ENCODE results near the gene DYNC1I1. TPM values are rescaled to one million over a fixed set of nuclear protein-coding genes. Genes with fewer than 3 reads are reported as not detected.

DYNC1I1 gene
- total and polyA plus RNA-seq, 2 of the 4 experiments (the other 2 are of a cell fraction): under 0.01 to 0.15 TPM

DNA sequence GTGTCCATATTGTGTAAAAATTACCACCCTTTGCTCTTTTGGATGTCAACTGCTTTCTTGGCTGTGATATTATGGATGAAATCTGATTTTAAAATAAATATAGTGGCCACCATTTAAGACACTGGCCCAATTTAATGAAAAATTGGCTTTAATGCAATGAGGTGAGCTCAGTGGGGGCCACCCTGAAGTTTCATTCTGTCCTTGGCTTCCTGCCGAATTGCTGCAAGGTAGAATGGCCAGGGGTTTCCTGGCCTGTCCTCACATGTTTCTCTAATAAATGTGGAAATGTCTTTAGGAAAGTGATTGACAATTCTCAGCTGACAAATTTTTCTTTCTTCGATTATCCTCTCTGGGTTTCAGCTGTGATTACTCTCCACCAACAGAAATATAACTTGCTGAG lies 36.0 kb downstream of the DYNC1I1 start:
- Histone ChIP-seq H3K14ac (replicated peaks; ENCODE audit: low read depth, low read length) (no peak overlapping the region), H2BK20ac (ENCODE audit: low read depth, low read length) (no peak overlapping the region), H3K4me2 (ENCODE audit: low read depth, low read length) (no peak overlapping the region), H3K27me3 (ENCODE audit: control insufficient read depth, insufficient read depth, low read length) (no peaks in the 10 kb centered on the region), H3K56ac (ENCODE audit: extremely low read depth, insufficient read depth, low read length) (no peak overlapping the region), H3K79me1 (ENCODE audit: low read depth in 1 of 2, low read length in 2 of 2) (no peaks in the 10 kb centered on the region), H2AFZ (replicated peaks; ENCODE audit: low read length, poor library complexity) (no peak overlapping the region), H3K36me3 (ENCODE audit: control insufficient read depth, insufficient read depth, low read length) (no peaks in the 10 kb centered on the region), H3K4ac (ENCODE audit: low read depth, low read length) (no peak overlapping the region), H3K23ac (ENCODE audit: low read depth, low read length) (no peak overlapping the region), H3K9ac (ENCODE audit: low read depth, low read length) (no peak overlapping the region), H4K5ac (ENCODE audit: low read depth, low read length) (no peak overlapping the region), H4K20me1 (ENCODE audit: insufficient read depth, low read length) (no peaks in the 10 kb centered on the region), H4K91ac (ENCODE audit: insufficient read depth, low read depth, low read length) (no peak overlapping the region), H2AK9ac (replicated peaks; ENCODE audit: low read depth, low read length, poor library complexity) (no peak overlapping the region), H2BK120ac (ENCODE audit: low read depth, low read length) (no peak overlapping the region), H3K27ac (ENCODE audit: insufficient read depth, low read length) (no peak overlapping the region), H3K4me3 (ENCODE audit: insufficient read depth, low read depth, low read length) (no peak overlapping the region), H3K18ac (ENCODE audit: low read depth, low read length) (no peak overlapping the region), H3K9me3 (ENCODE audit: control insufficient read depth, insufficient read depth, low read length) (no peaks in the 10 kb centered on the region), H2BK15ac (ENCODE audit: low read depth, low read length) (no peak overlapping the region), H4K8ac (ENCODE audit: low read depth in 2 of 2, low read length in 2 of 2) (no peak overlapping the region), H2AK5ac (ENCODE audit: low read depth, low read length) (no peak overlapping the region), H3K9me1 (ENCODE audit: insufficient read depth, low read length) (no peaks in the 10 kb centered on the region), H3K4me1 (ENCODE audit: control insufficient read depth, insufficient read depth, low read length) (no peaks in the 10 kb centered on the region), H2BK5ac (ENCODE audit: low read depth, low read length, poor library complexity, severe bottlenecking) (no peak overlapping the region)
- CTCF ChIA-PET: no interaction called here
- dilution Hi-C loops (cut with HindIII; ENCODE audit: low sequenced_read_pairs, unreplicated experiment): no loop called here
- POLR2A ChIA-PET (ENCODE audit: unreplicated experiment): no interaction called here
- DNase-seq (no peak), ATAC-seq (ENCODE audit: low read depth) (no peak)
- WGBS, 2 experiments (ENCODE audit: extremely low coverage in 2 of 2, insufficient read length in 1 of 2): no CpG with 5 or more reads among the region's 2 CpGs
- in situ Hi-C loops (cut with MboI; ENCODE audit: low sequenced_read_pairs): no loop called here
- TF ChIP-seq MAZ (IDR thresholded peaks at IDR 0.05; ENCODE audit: borderline replicate concordance, low read depth, low read length): no peak
- TF ChIP-seq ELK1 (IDR thresholded peaks at IDR 0.05; ENCODE audit: borderline replicate concordance, low read depth, low read length): no peak
- intact Hi-C loops (cut with micrococcal nuclease): no loop called here
- BruUV-seq (replicated peaks): no TSS peak
